Melanocyte of skin (primary cell): ENCODE results near the gene SCP2. TPM values are rescaled to one million over a fixed set of nuclear protein-coding genes. Genes with fewer than 3 reads are reported as not detected.

ENCODE experiments used
- small RNA-seq, 2 donors: library from RNA; depleted of rRNA; stranded (forward); fragments of <200 nt; gene quantifications; one replicate each; pipeline ENCODE3, GENCODE V24; 2012
- total RNA-seq, 2 donors: library from RNA; depleted of rRNA; stranded (reverse); fragments of >200 nt; gene quantifications; 2 replicates each; pipeline ENCODE4 v1.2.3, GENCODE V29; 2012

The SCP2 gene
- 10 to 100 TPM; 78.8 to 83.6 TPM for total RNA-seq

DNA sequence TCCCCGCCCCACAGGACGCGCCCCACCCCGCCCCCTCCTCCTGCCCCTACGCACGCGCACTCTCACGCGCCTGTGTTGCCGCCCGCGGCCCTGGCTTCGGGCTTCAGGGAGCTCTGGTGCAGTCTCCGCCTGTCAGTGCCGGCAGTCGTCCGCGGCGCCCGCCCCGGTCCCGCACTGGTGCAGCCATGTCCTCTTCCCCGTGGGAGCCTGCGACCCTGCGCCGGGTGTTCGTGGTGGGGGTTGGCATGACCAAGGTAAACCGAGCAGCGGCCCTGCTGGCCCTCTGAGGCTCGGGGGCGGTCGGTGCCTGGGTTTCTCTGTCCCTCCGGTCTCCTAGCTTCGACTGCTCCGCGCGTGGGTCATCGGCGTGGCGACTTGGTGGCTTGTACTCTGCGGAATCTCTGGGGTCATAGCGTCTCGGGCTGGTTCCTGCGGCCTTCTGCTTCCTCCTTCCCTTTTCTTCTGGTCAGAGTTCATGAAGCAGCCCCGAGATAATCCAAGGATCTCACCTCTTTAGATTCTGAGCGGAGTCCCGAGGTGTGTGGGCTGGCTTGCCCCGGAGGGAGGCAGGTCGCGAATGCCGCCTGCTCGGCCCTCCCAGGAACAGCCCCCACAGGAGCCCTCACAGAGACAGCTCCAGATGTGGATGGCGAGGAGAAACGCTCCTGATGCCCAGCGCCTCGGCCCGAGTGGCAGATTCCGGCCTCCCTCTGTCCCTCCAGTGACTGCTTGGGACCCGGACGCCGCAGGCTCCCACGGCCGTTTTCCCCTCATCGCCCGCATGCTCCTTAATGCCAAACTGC, at the start of gene SCP2:
Gene SCP2 (plus strand): TSS at position 65 of the 803 bp plus-strand sequence. CDS start 121 bp downstream, at position 186.

GRCh38 chr1:53061859-53062707, 135.0 kb downstream of the SCP2 start, which contains the start of gene PODN:
TSS of gene PODN (plus strand) at chr1:53062213. CDS start at chr1:53069856, 7,643 bp downstream.

Small RNA genes lying within 50 kb of the gene (small RNA-seq; reads per million reads assigned to genes)
- 0 reads per million in 2 donors for gene AC099677.1
- gene AC099677.2: 0 reads per million in 2 donors
- 0 reads per million in 2 donors for gene HIGD1AP11
- gene MIR1273F: 0 reads per million in 2 donors
- gene MIR1273G: 0 reads per million in 2 donors
- 0 reads per million in 2 donors for gene MIR5095

Other genes starting within 250 kb of the SCP2 start
- 10 to 100 TPM; 15.8 to 23.6 TPM for gene COA7, start 228.9 kb upstream of the SCP2 start, total RNA-seq
- gene ZYG11B, start 200.8 kb upstream of the SCP2 start, total RNA-seq: 10 to 100 TPM; 30.6 to 38.5 TPM
- 1 to 10 TPM in 1 of 2 donors, not detected in 1; 1.3 TPM for gene ZYG11A, start 84.5 kb upstream of the SCP2 start, total RNA-seq
- 10 to 100 TPM; 10.7 to 25.5 TPM for gene ECHDC2, start 5.5 kb upstream of the SCP2 start, total RNA-seq
- gene PODN, start 134.9 kb downstream of the SCP2 start, total RNA-seq: under 1 TPM in 1 of 2 donors, not detected in 1; 0.34 TPM
- gene SLC1A7, start 215.4 kb downstream of the SCP2 start, total RNA-seq: not detected